GM12878 (cell line): ENCODE results near the gene CYP2C8. TPM values are rescaled to one million over a fixed set of nuclear protein-coding genes. Genes with fewer than 3 reads are reported as not detected.

Experiments
- ATAC-seq: fragments of 200-7000 bp; cut with Tn5 transposase; 3 replicates; pipeline ENCODE4 v1.9.1; 2020; ENCODE audit warnings: mild to moderate bottlenecking, moderate library complexity
- Bru-seq: library from RNA; stranded (reverse); fragments of 400-500 nt; gene quantifications from one replicate; lab custom pipeline; 2021; lab: Mats Ljungman, UMichigan
- BruChase-seq, 2 experiments: library from RNA; stranded (reverse); fragments of 400-500 nt; gene quantifications; one replicate each; lab custom pipeline; 2021; lab: Mats Ljungman, UMichigan
- BruUV-seq: library from RNA; stranded (reverse); fragments of 400-500 nt; replicated peaks from 2 replicates; lab custom pipeline; 2021; lab: Mats Ljungman, UMichigan
- CTCF ChIA-PET: fragments of 300-600 bp; sonication (Branson Sonifier 250); formaldehyde crosslinking; extraction: SDS; loops from one replicate; lab custom pipeline; 2021; ENCODE audit warnings: inconsistent platforms; lab: Yijun Ruan, JAX
- POLR2A ChIA-PET: fragments of 350-600 bp; formaldehyde crosslinking; extraction: SDS; loops from one replicate; lab custom pipeline; 2021; ENCODE audit warnings: inconsistent platforms; lab: Charles Lee
- RAD21 ChIA-PET: fragments of 300-600 bp; sonication (Branson Sonifier 250); formaldehyde crosslinking; loops from one replicate; lab custom pipeline; 2023; ENCODE audit warnings: antibody characterized with exemption; ENCODE audit not compliant: unreplicated experiment; lab: Charles Lee
- SMC1A ChIA-PET: fragments of 300-600 bp; sonication (Branson Sonifier 250); formaldehyde crosslinking; loops from one replicate; lab custom pipeline; 2023; ENCODE audit not compliant: unreplicated experiment, uncharacterized antibody; lab: Charles Lee
- DNase-seq: peaks from one replicate; pipeline ENCODE4 v3.0.0-alpha.2; 2011; ENCODE audit warnings: low read depth, low spot score
- FAIRE-seq: peaks from 3 replicates; lab custom pipeline; 2011; peaks lifted over from hg19 to GRCh38; lab: Jason Lieb, UNC
- H2AFZ ChIP-seq: 2 replicates; pipeline ENCODE4 v1.6.0; 2011; ENCODE audit warnings: low read depth, low read length, control low read depth; ENCODE audit not compliant: control insufficient read depth
- H3K27ac ChIP-seq: 2 replicates; pipeline ENCODE4 v1.5.1; 2011; ENCODE audit warnings: control low read depth; ENCODE audit not compliant: control insufficient read depth, insufficient read depth
- H3K27me3 ChIP-seq, 2 experiments: replicated peaks in 1 of 2; 2 replicates each; pipeline versions ENCODE4 v1.6.0 to v1.6.1; 2011; ENCODE audit warnings: low read length in 1 of 2; ENCODE audit not compliant: control insufficient read depth in 2 of 2, insufficient read depth in 2 of 2
- H3K36me3 ChIP-seq, 2 experiments: 2 replicates each; pipeline ENCODE4 v1.5.1; 2011; ENCODE audit warnings: low read length in 1 of 2; ENCODE audit not compliant: control insufficient read depth in 2 of 2, insufficient read depth in 2 of 2
- H3K4me1 ChIP-seq: 2 replicates; pipeline ENCODE4 v1.6.1; 2011; ENCODE audit warnings: mild to moderate bottlenecking, low read length, moderate library complexity, mixed read lengths; ENCODE audit not compliant: control insufficient read depth, insufficient read depth
- H3K4me2 ChIP-seq: 2 replicates; pipeline ENCODE4 v1.6.0; 2011; ENCODE audit warnings: control low read depth; ENCODE audit not compliant: control insufficient read depth, insufficient read depth
- H3K4me3 ChIP-seq: fragments of 200-600 bp; sonication (generic); 2 replicates; pipeline ENCODE4 v1.5.1; 2016
- H3K79me2 ChIP-seq: 2 replicates; pipeline ENCODE4 v1.6.0; 2011; ENCODE audit warnings: low read length; ENCODE audit not compliant: control insufficient read depth, insufficient read depth
- H3K9ac ChIP-seq: 2 replicates; pipeline ENCODE4 v1.8.0; 2011; ENCODE audit warnings: low read length, control low read depth, mixed read lengths; ENCODE audit not compliant: control insufficient read depth, insufficient read depth
- H3K9me3 ChIP-seq: replicated peaks from 3 replicates; pipeline ENCODE4 v1.5.1; 2011; ENCODE audit warnings: mild to moderate bottlenecking, low read length; ENCODE audit not compliant: control insufficient read depth, insufficient read depth
- H4K20me1 ChIP-seq: 2 replicates; pipeline ENCODE4 v1.6.0; 2011; ENCODE audit not compliant: control insufficient read depth, insufficient read depth
- BMI1 ChIP-seq: fragments of 450-650 bp; IDR thresholded peaks from 2 replicates; pipeline ENCODE4 v1.6.1; 2016; ENCODE audit warnings: mild to moderate bottlenecking, moderate library complexity, borderline replicate concordance
- NFIC ChIP-seq: IDR thresholded peaks from 2 replicates; pipeline ENCODE4 v1.6.1; 2012; ENCODE audit warnings: low read depth, mild to moderate bottlenecking, inconsistent platforms, low read length, moderate library complexity
- RAD21 ChIP-seq: IDR thresholded peaks from 2 replicates; pipeline ENCODE4 v1.6.1; 2011; ENCODE audit warnings: mild to moderate bottlenecking, low read depth, low read length, moderate library complexity; ENCODE audit not compliant: insufficient read depth
- RAD51 ChIP-seq: fragments of 450-650 bp; IDR thresholded peaks from 2 replicates; pipeline ENCODE4 v1.6.1; 2016; ENCODE audit warnings: moderate library complexity, mild to moderate bottlenecking, inconsistent platforms
- SIN3A ChIP-seq: IDR thresholded peaks from 2 replicates; pipeline ENCODE4 v1.6.1; 2012; ENCODE audit warnings: low read depth, low read length, improper control_type of control experiment
- STAT3 ChIP-seq: IDR thresholded peaks from 2 replicates; pipeline ENCODE4 v1.6.1; 2011; ENCODE audit warnings: low read depth, low read length, improper control_type of control experiment
- in situ Hi-C: fragments of 300-500 bp; cut with MboI; formaldehyde crosslinking; loops from 9 replicates; pipeline ENCODE4 v1.14.3; 2018; ENCODE audit warnings: mixed read lengths
- intact Hi-C: fragments of 100-400 bp; cut with micrococcal nuclease; formaldehyde crosslinking; loops from one replicate; pipeline ENCODE4 v1.14.2; 2022; ENCODE audit not compliant: unreplicated experiment
- long read RNA-seq, 2 experiments: library from polyadenylated mRNA; unstranded; transcript quantifications; one replicate each; pipeline ENCODE4 v2.0.0, GENCODE V29; 2019 to 2020
- polyA minus RNA-seq, 3 experiments: library from RNA; depleted of rRNA, polyadenylated mRNA; stranded (reverse); fragments of >200 nt; gene quantifications; 2 replicates each; pipeline ENCODE4 v1.2.3, GENCODE V29; 2011
- polyA plus RNA-seq, 11 experiments: library from polyadenylated mRNA; depleted of rRNA in 4 of 11; unstranded in 6 of 11; stranded (reverse) in 5 of 11; fragments of >200 nt; fragmentation: Nextera tagmentation in 4 of 11; fragmentation: Illumina TruSeq in 1 of 11; extraction: Ambion mirVana in 4 of 11; extraction: Trizol in 1 of 11; gene quantifications; 1 replicate in 1 of 11; 2 replicates in 10 of 11; pipeline versions ENCODE4 v1.2.1 to v1.2.3, GENCODE V29; 2011 to 2016; ENCODE audit warnings: inconsistent platforms in 2 of 11, missing spikeins in 2 of 11, low read depth in 1 of 11
- total RNA-seq, 4 experiments: library from RNA; depleted of rRNA in 3 of 4; stranded (reverse); fragments of >200 nt in 3 of 4; fragmentation: Illumina TruSeq in 1 of 4; extraction: Trizol in 1 of 4; gene quantifications; 2 replicates each; pipeline versions ENCODE4 v1.2.1 to v1.2.3, GENCODE V29; 2013 to 2021
- TF ChIP-seq, protein P1 (sequence below): fragments of 450-650 bp; IDR thresholded peaks from 2 replicates; pipeline ENCODE4 v1.6.1; 2017; ENCODE audit warnings: low read depth, mild to moderate bottlenecking, moderate library complexity
- TF ChIP-seq, protein P2 (sequence below): fragments of 450-650 bp; IDR thresholded peaks from 2 replicates; pipeline ENCODE4 v1.6.1; 2018; ENCODE audit warnings: borderline replicate concordance, mild to moderate bottlenecking; ENCODE audit not compliant: partially characterized antibody
- TF ChIP-seq, protein P3 (sequence below): fragments of 450-650 bp; IDR thresholded peaks from 2 replicates; pipeline ENCODE4 v1.6.1; 2016; ENCODE audit warnings: mild to moderate bottlenecking, moderate library complexity, borderline replicate concordance
- TF ChIP-seq, protein P4 (sequence below): IDR thresholded peaks from 2 replicates; pipeline ENCODE4 v1.6.1; 2012; ENCODE audit warnings: low read depth, low read length, improper control_type of control experiment
- TF ChIP-seq, protein P5 (sequence below): IDR thresholded peaks from 2 replicates; pipeline ENCODE4 v1.6.1; 2012; ENCODE audit warnings: low read depth, low read length, improper control_type of control experiment

CYP2C8 gene
- 1.6 and 1.8 TPM in 2 replicates for total RNA-seq (2013; cell fraction: nucleolus; rRNA removed)
- total RNA-seq (2014; rRNA removed) (0.38 and 0.40 TPM in 2 replicates), total RNA-seq (2014; rRNA removed; fragmentation: Illumina TruSeq; extraction: Trizol) (0.18 and 0.36 TPM in 2 replicates), total RNA-seq (2021) (0.58 and 0.82 TPM in 2 replicates), polyA plus RNA-seq (2011; rRNA removed) (0.13 and 0.18 TPM in 2 replicates), polyA plus RNA-seq (2014; fragmentation: Illumina TruSeq; extraction: Trizol) (0.36 and 0.51 TPM in 2 replicates), polyA plus RNA-seq (2014; fragmentation: Nextera tagmentation; extraction: Ambion mirVana) (under 1 TPM; 0.10 to 0.13 TPM), polyA plus RNA-seq (2014; rRNA removed) (0.36 and 0.41 TPM in 2 replicates), polyA plus RNA-seq (2016; fragmentation: Nextera tagmentation; extraction: Ambion mirVana) (not detected), polyA minus RNA-seq (2011; rRNA and poly(A)+ RNA removed) (0.22 TPM in 1 of 2 replicates, not detected in the other), Bru-seq, nascent RNA (percentile 20 among the genes with signal in this experiment), BruChase-seq, experiment 1, labeled RNA remaining after a 6-hour chase (percentile 12 among the genes with signal in this experiment), BruChase-seq, experiment 2, labeled RNA remaining after a 2-hour chase (percentile 26 among the genes with signal in this experiment)
- 0.77 TPM for polyA plus RNA-seq (2011; ENCODE audit: low read depth)
- not detected in 2 replicates for polyA plus RNA-seq (2011; cell fraction: cytosol; rRNA removed)
- 1.1 and 1.4 TPM in 2 replicates for polyA plus RNA-seq (2011; cell fraction: nucleus; rRNA removed)
- polyA plus RNA-seq (2012), result 0.36 and 0.47 TPM in 2 replicates
- polyA minus RNA-seq (2011; cell fraction: cytosol; rRNA and poly(A)+ RNA removed), result not detected in 2 replicates
- polyA minus RNA-seq (2011; cell fraction: nucleus; rRNA and poly(A)+ RNA removed), result 0.29 and 0.36 TPM in 2 replicates
- long read RNA-seq, experiment 1, result 0 reads
- long read RNA-seq, experiment 2, result 0 reads

DNA sequence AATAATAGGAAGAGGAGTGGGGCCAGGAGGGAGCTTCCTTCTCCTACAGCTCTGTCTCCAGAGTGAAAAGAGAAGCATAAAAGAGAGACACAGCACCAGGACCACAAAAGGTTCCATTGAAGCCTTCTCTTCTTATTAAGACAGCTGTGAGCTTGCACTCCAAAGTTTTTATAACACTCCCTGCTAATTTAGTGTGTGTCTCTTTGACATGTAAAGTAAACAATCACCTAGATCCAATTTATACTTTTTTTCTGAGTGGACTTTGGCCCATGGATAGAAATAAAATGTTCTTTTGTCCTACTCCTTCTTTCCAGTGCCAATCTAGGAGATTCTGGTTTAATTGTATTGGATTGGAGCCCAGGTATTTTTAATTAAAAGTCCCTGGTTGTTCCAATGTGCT, at the start of gene CYP2C8:
Gene CYP2C8, minus strand, starts transcription at position 212 of the 400 bp plus-strand sequence. Its CDS starts 95 bp downstream, at position 117.
- no TSS peak for BruUV-seq
- FAIRE-seq, result no peak
- TF ChIP-seq, protein P1, sequence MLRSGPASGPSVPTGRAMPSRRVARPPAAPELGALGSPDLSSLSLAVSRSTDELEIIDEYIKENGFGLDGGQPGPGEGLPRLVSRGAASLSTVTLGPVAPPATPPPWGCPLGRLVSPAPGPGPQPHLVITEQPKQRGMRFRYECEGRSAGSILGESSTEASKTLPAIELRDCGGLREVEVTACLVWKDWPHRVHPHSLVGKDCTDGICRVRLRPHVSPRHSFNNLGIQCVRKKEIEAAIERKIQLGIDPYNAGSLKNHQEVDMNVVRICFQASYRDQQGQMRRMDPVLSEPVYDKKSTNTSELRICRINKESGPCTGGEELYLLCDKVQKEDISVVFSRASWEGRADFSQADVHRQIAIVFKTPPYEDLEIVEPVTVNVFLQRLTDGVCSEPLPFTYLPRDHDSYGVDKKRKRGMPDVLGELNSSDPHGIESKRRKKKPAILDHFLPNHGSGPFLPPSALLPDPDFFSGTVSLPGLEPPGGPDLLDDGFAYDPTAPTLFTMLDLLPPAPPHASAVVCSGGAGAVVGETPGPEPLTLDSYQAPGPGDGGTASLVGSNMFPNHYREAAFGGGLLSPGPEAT, result no peak
- TF ChIP-seq BMI1, result no peak
- TF ChIP-seq, protein P2, sequence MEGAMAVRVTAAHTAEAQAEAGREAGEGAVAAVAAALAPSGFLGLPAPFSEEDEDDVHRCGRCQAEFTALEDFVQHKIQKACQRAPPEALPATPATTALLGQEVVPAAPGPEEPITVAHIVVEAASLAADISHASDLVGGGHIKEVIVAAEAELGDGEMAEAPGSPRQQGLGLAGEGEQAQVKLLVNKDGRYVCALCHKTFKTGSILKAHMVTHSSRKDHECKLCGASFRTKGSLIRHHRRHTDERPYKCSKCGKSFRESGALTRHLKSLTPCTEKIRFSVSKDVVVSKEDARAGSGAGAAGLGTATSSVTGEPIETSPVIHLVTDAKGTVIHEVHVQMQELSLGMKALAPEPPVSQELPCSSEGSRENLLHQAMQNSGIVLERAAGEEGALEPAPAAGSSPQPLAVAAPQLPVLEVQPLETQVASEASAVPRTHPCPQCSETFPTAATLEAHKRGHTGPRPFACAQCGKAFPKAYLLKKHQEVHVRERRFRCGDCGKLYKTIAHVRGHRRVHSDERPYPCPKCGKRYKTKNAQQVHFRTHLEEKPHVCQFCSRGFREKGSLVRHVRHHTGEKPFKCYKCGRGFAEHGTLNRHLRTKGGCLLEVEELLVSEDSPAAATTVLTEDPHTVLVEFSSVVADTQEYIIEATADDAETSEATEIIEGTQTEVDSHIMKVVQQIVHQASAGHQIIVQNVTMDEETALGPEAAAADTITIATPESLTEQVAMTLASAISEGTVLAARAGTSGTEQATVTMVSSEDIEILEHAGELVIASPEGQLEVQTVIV, result no peak
- TF ChIP-seq, protein P3, sequence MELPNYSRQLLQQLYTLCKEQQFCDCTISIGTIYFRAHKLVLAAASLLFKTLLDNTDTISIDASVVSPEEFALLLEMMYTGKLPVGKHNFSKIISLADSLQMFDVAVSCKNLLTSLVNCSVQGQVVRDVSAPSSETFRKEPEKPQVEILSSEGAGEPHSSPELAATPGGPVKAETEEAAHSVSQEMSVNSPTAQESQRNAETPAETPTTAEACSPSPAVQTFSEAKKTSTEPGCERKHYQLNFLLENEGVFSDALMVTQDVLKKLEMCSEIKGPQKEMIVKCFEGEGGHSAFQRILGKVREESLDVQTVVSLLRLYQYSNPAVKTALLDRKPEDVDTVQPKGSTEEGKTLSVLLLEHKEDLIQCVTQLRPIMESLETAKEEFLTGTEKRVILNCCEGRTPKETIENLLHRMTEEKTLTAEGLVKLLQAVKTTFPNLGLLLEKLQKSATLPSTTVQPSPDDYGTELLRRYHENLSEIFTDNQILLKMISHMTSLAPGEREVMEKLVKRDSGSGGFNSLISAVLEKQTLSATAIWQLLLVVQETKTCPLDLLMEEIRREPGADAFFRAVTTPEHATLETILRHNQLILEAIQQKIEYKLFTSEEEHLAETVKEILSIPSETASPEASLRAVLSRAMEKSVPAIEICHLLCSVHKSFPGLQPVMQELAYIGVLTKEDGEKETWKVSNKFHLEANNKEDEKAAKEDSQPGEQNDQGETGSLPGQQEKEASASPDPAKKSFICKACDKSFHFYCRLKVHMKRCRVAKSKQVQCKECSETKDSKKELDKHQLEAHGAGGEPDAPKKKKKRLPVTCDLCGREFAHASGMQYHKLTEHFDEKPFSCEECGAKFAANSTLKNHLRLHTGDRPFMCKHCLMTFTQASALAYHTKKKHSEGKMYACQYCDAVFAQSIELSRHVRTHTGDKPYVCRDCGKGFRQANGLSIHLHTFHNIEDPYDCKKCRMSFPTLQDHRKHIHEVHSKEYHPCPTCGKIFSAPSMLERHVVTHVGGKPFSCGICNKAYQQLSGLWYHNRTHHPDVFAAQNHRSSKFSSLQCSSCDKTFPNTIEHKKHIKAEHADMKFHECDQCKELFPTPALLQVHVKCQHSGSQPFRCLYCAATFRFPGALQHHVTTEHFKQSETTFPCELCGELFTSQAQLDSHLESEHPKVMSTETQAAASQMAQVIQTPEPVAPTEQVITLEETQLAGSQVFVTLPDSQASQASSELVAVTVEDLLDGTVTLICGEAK, result no peak
- no peak for TF ChIP-seq NFIC
- no peak for TF ChIP-seq RAD21
- no peak for TF ChIP-seq SIN3A
- TF ChIP-seq, protein P4, sequence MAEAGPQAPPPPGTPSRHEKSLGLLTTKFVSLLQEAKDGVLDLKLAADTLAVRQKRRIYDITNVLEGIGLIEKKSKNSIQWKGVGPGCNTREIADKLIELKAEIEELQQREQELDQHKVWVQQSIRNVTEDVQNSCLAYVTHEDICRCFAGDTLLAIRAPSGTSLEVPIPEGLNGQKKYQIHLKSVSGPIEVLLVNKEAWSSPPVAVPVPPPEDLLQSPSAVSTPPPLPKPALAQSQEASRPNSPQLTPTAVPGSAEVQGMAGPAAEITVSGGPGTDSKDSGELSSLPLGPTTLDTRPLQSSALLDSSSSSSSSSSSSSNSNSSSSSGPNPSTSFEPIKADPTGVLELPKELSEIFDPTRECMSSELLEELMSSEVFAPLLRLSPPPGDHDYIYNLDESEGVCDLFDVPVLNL, result no peak
- TF ChIP-seq RAD51, result no peak
- TF ChIP-seq STAT3, result no peak
- TF ChIP-seq, protein P5, sequence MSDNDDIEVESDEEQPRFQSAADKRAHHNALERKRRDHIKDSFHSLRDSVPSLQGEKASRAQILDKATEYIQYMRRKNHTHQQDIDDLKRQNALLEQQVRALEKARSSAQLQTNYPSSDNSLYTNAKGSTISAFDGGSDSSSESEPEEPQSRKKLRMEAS, result no peak

More for the DNA sequence above, at the start of gene CYP2C8:
- ChIA-PET SMC1A (no interaction called here), RAD21 (no interaction called here), POLR2A (interaction anchor here (1.0 kb wide), 1 partner anchor 12 kb away, joined by 4 read pairs; no protein-coding TSS in a partner anchor), CTCF (no interaction called here)
- H3K27ac ChIP-seq, result no peak within 1 kb of the TSS
- H3K79me2 ChIP-seq, result no peaks in the 10 kb centered on the region
- intact Hi-C loops, result no loop called here
- H3K27me3 ChIP-seq, result no peaks in the 10 kb centered on the region
- ATAC-seq (no peak), DNase-seq (no peak)
- H4K20me1 ChIP-seq, result no peaks in the 10 kb centered on the region
- no peak within 1 kb of the TSS for H3K4me3 ChIP-seq
- H3K4me1 ChIP-seq, result no peaks in the 10 kb centered on the region
- no peak within 1 kb of the TSS for H2AFZ ChIP-seq
- in situ Hi-C loops, result no loop called here
- H3K36me3 ChIP-seq, result no peaks in the 10 kb centered on the region
- H3K9ac ChIP-seq, result no peak within 1 kb of the TSS
- no peak within 1 kb of the TSS for H3K4me2 ChIP-seq
- H3K9me3 ChIP-seq, result no peaks in the 10 kb centered on the region
